PC-9 (cell line): Measurements from ENCODE around the gene RPS6KA5. TPM values are rescaled to one million over a fixed set of nuclear protein-coding genes. Genes with fewer than 3 reads are reported as not detected.

ENCODE experiments used
- Bru-seq: library from RNA; stranded (reverse); fragments of 400-500 nt; gene quantifications from one replicate; lab custom pipeline; 2021; lab: Mats Ljungman, UMichigan
- BruChase-seq, 2 experiments: library from RNA; stranded (reverse); fragments of 400-500 nt; gene quantifications; one replicate each; lab custom pipeline; 2021; lab: Mats Ljungman, UMichigan
- BruUV-seq: library from RNA; stranded (reverse); fragments of 400-500 nt; replicated peaks from 2 replicates; lab custom pipeline; 2021; lab: Mats Ljungman, UMichigan
- CTCF ChIA-PET: fragments of 300-600 bp; sonication (Branson Sonifier 250); formaldehyde crosslinking; loops from one replicate; lab custom pipeline; 2022; ENCODE audit warnings: antibody characterized with exemption; lab: Charles Lee
- POLR2A ChIA-PET: fragments of 300-600 bp; sonication (Branson Sonifier 250); formaldehyde crosslinking; loops from one replicate; lab custom pipeline; 2022; ENCODE audit warnings: antibody characterized with exemption; ENCODE audit not compliant: unreplicated experiment; lab: Charles Lee
- DNase-seq, 2 experiments: peaks; one replicate each; pipeline versions ENCODE4 v3.0.0 to v3.0.0-alpha.2; 2015 to 2022; ENCODE audit warnings: mixed read lengths in 1 of 2
- H2AFZ ChIP-seq: fragments of 200-600 bp; sonication (generic); 2 replicates; pipeline ENCODE4 v1.8.1; 2017; ENCODE audit warnings: antibody characterized with exemption
- H3F3A ChIP-seq: fragments of 200-600 bp; sonication (generic); 2 replicates; pipeline ENCODE4 v1.8.1; 2017; ENCODE audit warnings: antibody characterized with exemption, mild to moderate bottlenecking, low read depth; ENCODE audit not compliant: insufficient read depth
- H3K27ac ChIP-seq: fragments of 200-600 bp; sonication (generic); 2 replicates; pipeline ENCODE4 v1.6.1; 2016; ENCODE audit warnings: mixed run types
- H3K27me3 ChIP-seq: fragments of 200-600 bp; sonication (generic); 2 replicates; pipeline ENCODE4 v1.6.1; 2016; ENCODE audit warnings: low read depth, mixed run types; ENCODE audit not compliant: insufficient read depth
- H3K36me3 ChIP-seq: fragments of 200-600 bp; sonication (generic); 2 replicates; pipeline ENCODE4 v1.6.1; 2016; ENCODE audit warnings: low read depth, mixed run types
- H3K4me1 ChIP-seq: fragments of 200-600 bp; sonication (generic); replicated peaks from 2 replicates; pipeline ENCODE4 v1.6.1; 2016; ENCODE audit warnings: mixed run types; ENCODE audit not compliant: insufficient read depth
- H3K4me2 ChIP-seq: fragments of 200-600 bp; sonication (generic); 2 replicates; pipeline ENCODE4 v1.6.1; 2017; ENCODE audit warnings: mixed run types
- H3K4me3 ChIP-seq: fragments of 200-600 bp; sonication (generic); 2 replicates; pipeline ENCODE4 v1.6.1; 2016; ENCODE audit warnings: mixed run types
- H3K79me2 ChIP-seq: fragments of 200-600 bp; sonication (generic); 2 replicates; pipeline ENCODE4 v1.6.1; 2017; ENCODE audit warnings: low read depth, mixed run types
- H3K9me2 ChIP-seq: fragments of 200-600 bp; sonication (generic); 2 replicates; pipeline ENCODE4 v1.8.1; 2017; ENCODE audit warnings: mild to moderate bottlenecking; ENCODE audit not compliant: insufficient read depth
- H3K9me3 ChIP-seq: fragments of 200-600 bp; sonication (generic); 2 replicates; pipeline ENCODE4 v1.8.1; 2016; ENCODE audit warnings: low read depth; ENCODE audit not compliant: insufficient read depth
- H4K20me1 ChIP-seq: fragments of 200-600 bp; sonication (generic); 2 replicates; pipeline ENCODE4 v1.8.1; 2017; ENCODE audit not compliant: insufficient read depth
- CTCF ChIP-seq: fragments of 200-600 bp; sonication (generic); conservative IDR thresholded peaks from 2 replicates; pipeline ENCODE4 v1.6.1; 2017; ENCODE audit warnings: mixed run types, antibody characterized with exemption, mild to moderate bottlenecking, moderate library complexity
- EZH2 ChIP-seq: fragments of 200-600 bp; sonication (generic); IDR thresholded peaks from 2 replicates; pipeline ENCODE4 v1.8.0; 2017; ENCODE audit warnings: antibody characterized with exemption, low read depth
- intact Hi-C: fragments of 100-400 bp; cut with micrococcal nuclease; formaldehyde crosslinking; loops from one replicate; pipeline ENCODE4 v1.10.0; 2022; ENCODE audit not compliant: unreplicated experiment
- long read RNA-seq: library from polyadenylated mRNA; stranded (forward); transcript quantifications from one replicate; pipeline ENCODE4 v2.0.0, GENCODE V29; 2022
- total RNA-seq: library from RNA; stranded (reverse); gene quantifications from 2 replicates; pipeline ENCODE4 v1.2.3, GENCODE V29; 2021

RPS6KA5 gene
- total RNA-seq (3.0 and 3.5 TPM in 2 replicates), Bru-seq, nascent RNA (percentile 45 among the genes with signal in this experiment), BruChase-seq, experiment 1, labeled RNA remaining after a 2-hour chase (percentile 40 among the genes with signal in this experiment), BruChase-seq, experiment 2, labeled RNA remaining after a 6-hour chase (percentile 34 among the genes with signal in this experiment)
- long read RNA-seq, full-length matches to known transcripts: 5 of 6 reads
- long read RNA-seq, partial matches to known transcripts: 1 of 6 reads
- long read RNA-seq, other reads (novel, unspliced or antisense): 0 of 6 reads

- intact Hi-C loops: loop anchor here (1.0 to 10.0 kb wide), 2 partner anchors 67 to 546 kb away; no protein-coding TSS in a partner anchor
Observed at GRCh38 chr14:91060351-91061055, at the start of gene RPS6KA5. Gene RPS6KA5 (minus strand): TSS chr14:91060641. CDS start chr14:91060434, 207 bp downstream.

GRCh38 chr14:91108941-91109611 lies 48.6 kb upstream of the RPS6KA5 start:
- Histone ChIP-seq H3K27me3 (no peaks in the 10 kb centered on the region), H3K27ac (no peak overlapping the region), H3K79me2 (no peaks in the 10 kb centered on the region), H3K4me1 (peaks cover 8% of the 10 kb centered on the region; the same call in 1 of the 2 replicates), H2AFZ (no peak overlapping the region), H3K9me3 (no peaks in the 10 kb centered on the region), H3K4me3 (no peak overlapping the region), H3K9me2 (no peaks in the 10 kb centered on the region), H3F3A (no peaks in the 10 kb centered on the region), H3K4me2 (no peak overlapping the region), H4K20me1 (no peaks in the 10 kb centered on the region), H3K36me3 (no peaks in the 10 kb centered on the region)
- TF ChIP-seq EZH2 (no peak), CTCF (no peak)
- BruUV-seq: no TSS peak
- ChIA-PET POLR2A (no interaction called here), CTCF (no interaction called here)
- intact Hi-C loops: no loop called here
- no peak for DNase-seq

More at GRCh38 chr14:91060351-91061055, at the start of gene RPS6KA5:
- Histone ChIP-seq H3K27me3 (no peaks in the 10 kb centered on the region), H3K9me3 (no peaks in the 10 kb centered on the region), H3K36me3 (no peaks in the 10 kb centered on the region), H3K27ac (peak within 1 kb of the TSS; percentile 67), H3K79me2 (peaks cover 5% of the 10 kb centered on the region; the same call in 1 of the 2 replicates), H2AFZ (peak within 1 kb of the TSS; percentile 88), H3K9me2 (no peaks in the 10 kb centered on the region), H3K4me1 (peaks cover 22% of the 10 kb centered on the region), H3K4me2 (peak within 1 kb of the TSS; percentile 89), H3K4me3 (peak within 1 kb of the TSS; percentile 82), H3F3A (0 out of 2 replicates have a peak, but pooled peaks cover 4% of the 10 kb centered on the region), H4K20me1 (no peaks in the 10 kb centered on the region; the same call in 1 of the 2 replicates)
- no TSS peak for BruUV-seq
- DNase-seq: peak; percentile 88 to 96
- ChIA-PET POLR2A (interaction anchor here (0.5 to 0.6 kb wide), 2 partner anchors 20 to 1047 kb away, joined by 3 to 15 read pairs; no protein-coding TSS in a partner anchor), CTCF (no interaction called here)
- TF ChIP-seq CTCF: 0 out of 2 replicates have a peak, but pooled peaks have one; percentile 15
- TF ChIP-seq EZH2: no peak

- Histone ChIP-seq H3K4me2 (no peak overlapping the region), H3K27me3 (no peaks in the 10 kb centered on the region), H3K4me3 (no peak overlapping the region), H3K79me2 (no peaks in the 10 kb centered on the region), H3K9me3 (no peaks in the 10 kb centered on the region), H3K4me1 (no peaks in the 10 kb centered on the region), H2AFZ (no peak overlapping the region), H4K20me1 (no peaks in the 10 kb centered on the region), H3K27ac (no peak overlapping the region), H3F3A (no peaks in the 10 kb centered on the region), H3K9me2 (no peaks in the 10 kb centered on the region), H3K36me3 (no peaks in the 10 kb centered on the region)
- ChIA-PET POLR2A (no interaction called here), CTCF (no interaction called here)
- TF ChIP-seq EZH2: no peak
- no peak for TF ChIP-seq CTCF
- intact Hi-C loops: no loop called here
- BruUV-seq: no TSS peak
- DNase-seq: no peak
Observed at GRCh38 chr14:91103116-91103515, 42.7 kb upstream of the RPS6KA5 start.
